Superior temporal gyrus (tissue), 1 donor: ENCODE measurements around the gene LRRC27.
"Not testable (repeated sequence)": the region's sequence is repeated elsewhere in the genome, so short reads cannot be mapped to it uniquely, and the experiment has no call there.

Source experiments
- DNase-seq: peaks from one replicate; pipeline ENCODE4 v3.0.0-alpha.2; 2016; ENCODE audit errors: extremely low spot score

The LRRC27 gene

GRCh38 chr10:132331601-132332432, at the start of gene LRRC27:
LRRC27 (plus strand) TSS chr10:132332193; CDS start chr10:132333525, 1,332 bp downstream.
- DNase-seq = peak; percentile 93

GRCh38 chr10:132282667-132283603, 49.1 kb upstream of the LRRC27 start:
- DNase-seq = no peak

GRCh38 chr10:132283604-132284382, 48.2 kb upstream of the LRRC27 start:
- no peak for DNase-seq

GRCh38 chr10:132289439-132289838, 42.6 kb upstream of the LRRC27 start:
- DNase-seq = no peak

GRCh38 chr10:132290631-132291030, 41.4 kb upstream of the LRRC27 start:
- DNase-seq = no peak

GRCh38 chr10:132291826-132292225, 40.2 kb upstream of the LRRC27 start:
- DNase-seq = no peak

- no peak for DNase-seq
Measured at GRCh38 chr10:132292287-132293200, 39.4 kb upstream of the LRRC27 start.

- DNase-seq = no peak
Measured at GRCh38 chr10:132293201-132293812, 38.7 kb upstream of the LRRC27 start.

- no peak for DNase-seq
Measured at GRCh38 chr10:132293813-132294520, 38.0 kb upstream of the LRRC27 start.

- DNase-seq = no peak
Measured at GRCh38 chr10:132294561-132295318, 37.3 kb upstream of the LRRC27 start.

GRCh38 chr10:132295481-132295880, 36.5 kb upstream of the LRRC27 start:
- not testable (repeated sequence) for DNase-seq

- DNase-seq = no peak
Measured at GRCh38 chr10:132296666-132297443, 35.1 kb upstream of the LRRC27 start.

- no peak for DNase-seq
Measured at GRCh38 chr10:132297526-132297925, 34.5 kb upstream of the LRRC27 start.

GRCh38 chr10:132298038-132298881, 33.7 kb upstream of the LRRC27 start:
- DNase-seq = no peak

GRCh38 chr10:132299371-132300336, 32.3 kb upstream of the LRRC27 start:
- DNase-seq = no peak

GRCh38 chr10:132300582-132300981, 31.4 kb upstream of the LRRC27 start:
- DNase-seq = no peak
